HG03469 (cell line): ENCODE data around the gene SLC5A8.

Experiments
- ATAC-seq: cut with Tn5 transposase; IDR thresholded peaks from one replicate; pipeline ENCODE4 v1.9.1; 2021; ENCODE audit warnings: mild to moderate bottlenecking, moderate library complexity, moderate number of reproducible peaks; ENCODE audit not compliant: unreplicated experiment

SLC5A8 gene

GRCh38 chr12:101209319-101210302 is at the start of gene SLC5A8:
TSS of gene SLC5A8 (minus strand) at chr12:101210238. CDS start at chr12:101209848, 390 bp downstream.
- ATAC-seq = no peak

GRCh38 chr12:101257357-101257756 is 47.3 kb upstream of the SLC5A8 start:
- ATAC-seq = no peak

GRCh38 chr12:101256266-101256665 is 46.2 kb upstream of the SLC5A8 start:
- ATAC-seq = no peak

GRCh38 chr12:101243616-101244015 is 33.6 kb upstream of the SLC5A8 start:
- no peak for ATAC-seq

- ATAC-seq = no peak
Measured at GRCh38 chr12:101243074-101243473, 33.0 kb upstream of the SLC5A8 start.

- no peak for ATAC-seq
Measured at GRCh38 chr12:101238800-101239329, 28.8 kb upstream of the SLC5A8 start.

- ATAC-seq = no peak
Measured at GRCh38 chr12:101238306-101238705, 28.3 kb upstream of the SLC5A8 start.

GRCh38 chr12:101235686-101236085 is 25.6 kb upstream of the SLC5A8 start:
- no peak for ATAC-seq

GRCh38 chr12:101231636-101232035 is 21.6 kb upstream of the SLC5A8 start:
- no peak for ATAC-seq

- no peak for ATAC-seq
Measured at GRCh38 chr12:101230547-101230946, 20.5 kb upstream of the SLC5A8 start.

- no peak for ATAC-seq
Measured at GRCh38 chr12:101229841-101230241, 19.8 kb upstream of the SLC5A8 start.

- no peak for ATAC-seq
Measured at GRCh38 chr12:101221301-101221700, 11.3 kb upstream of the SLC5A8 start.

GRCh38 chr12:101216810-101217209 is 6.8 kb upstream of the SLC5A8 start:
- ATAC-seq = no peak

GRCh38 chr12:101207086-101207780 is 2.8 kb downstream of the SLC5A8 start:
- ATAC-seq = no peak

GRCh38 chr12:101204602-101205304 is 5.3 kb downstream of the SLC5A8 start:
- no peak for ATAC-seq

GRCh38 chr12:101200824-101201223 is 9.2 kb downstream of the SLC5A8 start:
- no peak for ATAC-seq

- no peak for ATAC-seq
Measured at GRCh38 chr12:101200145-101200544, 9.9 kb downstream of the SLC5A8 start.

GRCh38 chr12:101186291-101186690 is 23.7 kb downstream of the SLC5A8 start:
- ATAC-seq = no peak

GRCh38 chr12:101181776-101182175 is 28.3 kb downstream of the SLC5A8 start:
- ATAC-seq = no peak

- no peak for ATAC-seq
Measured at GRCh38 chr12:101174541-101174940, 35.5 kb downstream of the SLC5A8 start.

GRCh38 chr12:101173197-101173749 is 36.8 kb downstream of the SLC5A8 start:
- ATAC-seq = no peak
